NCI-H2196 (cell line): ENCODE measurements around the gene HSPBP1.
"Not testable (repeated sequence)": the region's sequence is repeated elsewhere in the genome, so short reads cannot be mapped to it uniquely, and the experiment has no call there.

Source experiments
- DNase-seq: peaks from one replicate; lab custom pipeline; 2025; ENCODE audit not compliant: unreplicated experiment; lab: John Stamatoyannopoulos, UW

The HSPBP1 gene

GRCh38 chr19:55279770-55280643 lies at the start of gene HSPBP1:
HSPBP1 (minus strand) TSS chr19:55280110; CDS start chr19:55279608, 502 bp downstream.
- peak; percentile 94 for DNase-seq

DNA sequence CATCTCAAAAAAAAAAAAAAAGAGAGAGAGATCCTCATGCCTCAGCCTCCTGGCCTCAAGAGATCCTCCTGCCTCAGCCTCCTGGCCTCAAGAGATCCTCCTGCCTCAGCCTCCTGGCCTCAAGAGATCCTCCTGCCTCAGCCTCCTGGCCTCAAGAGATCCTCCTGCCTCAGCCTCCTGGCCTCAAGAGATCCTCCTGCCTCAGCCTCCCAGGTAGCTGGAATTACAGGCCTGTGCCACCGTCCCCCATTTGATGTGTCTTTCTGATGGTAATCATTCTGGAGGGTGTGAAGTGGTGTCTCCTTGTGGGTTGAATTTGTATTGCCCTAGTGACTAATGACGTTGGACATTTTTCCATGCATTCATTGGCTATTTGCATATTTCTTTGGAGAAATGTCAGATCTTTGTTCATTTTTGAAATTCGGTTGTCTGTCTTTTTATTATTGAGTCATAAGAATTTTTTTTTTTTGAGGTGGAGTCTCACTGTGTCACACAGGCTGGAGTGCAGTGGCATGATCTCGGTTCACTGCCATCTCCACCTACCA lies 48.9 kb upstream of the HSPBP1 start:
- not testable (repeated sequence) for DNase-seq

DNA sequence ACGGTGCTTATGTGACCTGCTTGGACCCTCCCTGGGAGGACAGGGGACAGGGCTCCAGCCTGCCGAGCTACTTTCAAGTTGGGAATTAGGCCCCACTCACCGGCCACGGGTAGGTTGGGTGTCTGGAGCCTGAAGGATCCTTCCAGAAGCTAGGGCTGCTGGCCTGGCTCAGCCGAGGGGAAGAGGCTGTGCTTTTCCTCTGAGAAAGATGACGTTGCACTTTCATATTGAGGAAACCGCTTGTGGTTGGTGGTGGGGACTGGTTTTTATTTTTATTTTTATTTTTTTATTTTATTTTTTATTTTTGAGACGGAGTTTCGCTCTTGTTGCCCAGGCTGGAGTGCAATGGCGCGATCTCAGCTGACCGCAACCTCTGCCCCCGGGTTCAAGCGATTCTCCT lies 45.3 kb upstream of the HSPBP1 start, which contains the start of gene TMEM150B:
TSS of gene TMEM150B (minus strand) at position 170 of the 400 bp plus-strand sequence. CDS start 4,305 bp downstream, outside the sequence.
- DNase-seq = no peak

DNA sequence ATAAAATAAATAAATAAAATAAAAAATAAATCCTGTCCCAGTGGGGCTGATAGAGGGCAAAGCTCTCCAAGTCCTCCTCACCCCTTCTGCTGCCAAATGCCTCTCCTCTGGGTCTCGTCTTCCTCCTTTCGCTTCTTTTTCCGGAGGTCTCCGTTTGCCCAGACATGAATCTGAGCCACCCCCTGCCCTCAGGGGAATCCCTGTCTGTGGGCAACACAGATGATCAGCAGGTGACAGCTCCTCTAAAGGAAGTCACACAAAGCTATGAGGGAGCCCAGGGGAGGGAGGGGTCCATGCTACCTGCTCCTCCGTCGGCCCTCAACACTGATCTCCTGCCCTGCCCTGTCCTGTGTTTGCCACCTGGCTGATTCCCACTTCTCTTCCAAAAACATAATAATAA lies 44.8 kb upstream of the HSPBP1 start:
- DNase-seq = no peak

GRCh38 chr19:55322204-55322885 lies 42.4 kb upstream of the HSPBP1 start:
- DNase-seq = no peak

GRCh38 chr19:55321466-55322137 lies 41.7 kb upstream of the HSPBP1 start:
- DNase-seq = no peak

GRCh38 chr19:55320844-55321419 lies 41.0 kb upstream of the HSPBP1 start:
- no peak for DNase-seq

GRCh38 chr19:55319785-55320184 lies 39.9 kb upstream of the HSPBP1 start:
- DNase-seq = no peak

- DNase-seq = no peak
These were observed 36.7 kb upstream of the HSPBP1 start for GRCh38 chr19:55316646-55317045.

DNA sequence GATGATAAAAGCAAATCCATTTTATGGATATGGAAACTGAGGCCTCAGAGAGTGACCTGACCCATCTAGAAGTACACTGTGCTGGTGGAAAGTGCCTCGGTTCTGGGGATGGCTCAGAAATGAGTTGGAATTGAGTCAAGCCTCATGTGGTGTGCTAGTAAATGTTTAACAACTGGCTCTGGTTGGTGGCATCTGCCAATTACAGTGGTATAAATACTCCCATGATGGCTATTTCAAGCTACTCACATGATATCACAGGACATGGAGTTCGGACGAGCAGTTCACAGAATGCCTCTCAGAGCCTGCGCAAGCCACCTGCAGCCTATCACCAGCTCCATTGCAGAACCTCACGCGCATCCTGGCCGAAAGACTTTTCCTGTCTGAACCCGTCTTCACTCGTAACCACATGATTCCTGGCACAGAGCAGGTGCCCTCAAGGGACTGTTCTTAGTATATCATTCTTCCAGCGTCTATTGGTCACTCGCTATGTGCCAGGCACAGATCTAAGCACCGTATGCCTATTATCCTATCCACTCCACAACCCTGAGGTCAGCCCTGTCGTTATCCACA lies 36.1 kb upstream of the HSPBP1 start:
- DNase-seq = no peak

DNA sequence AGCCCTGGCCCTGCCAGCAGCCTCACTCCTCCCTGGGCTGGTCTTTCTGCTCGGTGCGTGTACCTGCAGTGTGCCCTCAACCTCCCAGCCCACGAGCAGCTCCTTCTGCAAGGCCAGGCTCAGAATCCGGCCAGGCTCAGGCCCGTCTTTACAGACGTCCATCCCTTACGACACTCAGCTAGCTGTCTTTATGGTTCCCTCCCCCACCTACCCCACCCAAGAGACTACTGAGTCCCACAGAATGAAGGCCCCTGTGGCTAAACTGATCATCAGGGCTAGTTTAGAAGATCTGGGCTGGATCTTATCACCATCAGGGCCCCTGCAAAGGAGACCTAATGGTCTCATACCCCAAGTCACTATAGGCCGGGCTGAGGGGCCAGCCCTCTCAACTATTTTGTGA lies 34.5 kb upstream of the HSPBP1 start:
- no peak for DNase-seq

GRCh38 chr19:55312621-55313512 lies 33.0 kb upstream of the HSPBP1 start:
- DNase-seq = no peak

GRCh38 chr19:55311797-55312196 lies 31.9 kb upstream of the HSPBP1 start:
- no peak for DNase-seq

- no peak for DNase-seq
These were observed 31.5 kb upstream of the HSPBP1 start for GRCh38 chr19:55311397-55311796.

GRCh38 chr19:55310498-55310897 lies 30.6 kb upstream of the HSPBP1 start:
- no peak for DNase-seq

- no peak for DNase-seq
These were observed 29.5 kb upstream of the HSPBP1 start for GRCh38 chr19:55309448-55309847.

- no peak for DNase-seq
These were observed 28.4 kb upstream of the HSPBP1 start for GRCh38 chr19:55308281-55308680.

DNA sequence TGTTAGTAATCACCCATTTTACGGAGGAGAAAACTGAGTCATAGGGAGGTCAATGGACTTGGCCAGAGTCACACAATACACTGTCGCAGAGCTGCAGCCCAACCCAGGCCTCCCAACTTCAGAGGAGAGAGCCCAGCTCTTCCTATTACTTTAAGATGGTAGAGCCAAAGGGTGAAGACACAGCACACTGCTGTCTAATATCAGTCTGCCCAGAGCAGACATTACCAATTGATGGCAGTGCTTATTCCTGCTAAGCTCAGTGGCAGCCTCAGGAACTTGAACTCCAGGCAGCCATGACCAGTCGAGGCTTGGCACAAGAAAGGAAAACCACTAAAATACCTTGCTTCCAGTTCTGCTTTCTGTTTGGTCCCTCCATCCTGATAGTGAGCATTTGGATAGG lies 26.8 kb upstream of the HSPBP1 start:
- no peak for DNase-seq

- no peak for DNase-seq
These were observed 26.2 kb upstream of the HSPBP1 start for GRCh38 chr19:55305983-55306562.
